GM18505 (cell line): Measurements from ENCODE around the gene TMEM108.
A peak's percentile ranks its signal among the peaks of the same experiment; 100 is the strongest.

Source experiments
- ATAC-seq: cut with Tn5 transposase; IDR thresholded peaks from one replicate; pipeline ENCODE4 v1.9.1; 2021; ENCODE audit not compliant: unreplicated experiment
- POLR2A ChIP-seq: IDR thresholded peaks from 4 replicates; pipeline ENCODE4 v1.6.1; 2011; ENCODE audit warnings: borderline replicate concordance; ENCODE audit not compliant: insufficient read depth, insufficient read length; ENCODE audit errors: extremely low read depth

The TMEM108 gene

GRCh38 chr3:133115176-133115575 is 77.0 kb downstream of the TMEM108 start:
- no peak for ATAC-seq
- TF ChIP-seq POLR2A = no peak

- ATAC-seq = no peak
- TF ChIP-seq POLR2A = no peak
Observed at GRCh38 chr3:133117342-133117741, 79.2 kb downstream of the TMEM108 start.

- no peak for ATAC-seq
- no peak for TF ChIP-seq POLR2A
Observed at GRCh38 chr3:133119176-133119575, 81.0 kb downstream of the TMEM108 start.

GRCh38 chr3:133121450-133121849 is 83.3 kb downstream of the TMEM108 start:
- no peak for ATAC-seq
- no peak for TF ChIP-seq POLR2A

- no peak for TF ChIP-seq POLR2A
- no peak for ATAC-seq
Observed at GRCh38 chr3:133123636-133124035, 85.4 kb downstream of the TMEM108 start.

GRCh38 chr3:133124511-133124910 is 86.3 kb downstream of the TMEM108 start:
- TF ChIP-seq POLR2A = no peak
- ATAC-seq = no peak

GRCh38 chr3:133125171-133125570 is 87.0 kb downstream of the TMEM108 start:
- TF ChIP-seq POLR2A = no peak
- no peak for ATAC-seq

GRCh38 chr3:133125802-133126201 is 87.6 kb downstream of the TMEM108 start:
- ATAC-seq = no peak
- no peak for TF ChIP-seq POLR2A

- TF ChIP-seq POLR2A = no peak
- ATAC-seq = no peak
Observed at GRCh38 chr3:133127381-133127780, 89.2 kb downstream of the TMEM108 start.

- no peak for TF ChIP-seq POLR2A
- no peak for ATAC-seq
Observed at GRCh38 chr3:133130168-133130567, 92.0 kb downstream of the TMEM108 start.

- no peak for TF ChIP-seq POLR2A
- ATAC-seq = no peak
Observed at GRCh38 chr3:133135306-133135705, 97.1 kb downstream of the TMEM108 start.

- ATAC-seq = peak; percentile 59
- no peak for TF ChIP-seq POLR2A
Observed at GRCh38 chr3:133136114-133137041, 98.2 kb downstream of the TMEM108 start.

GRCh38 chr3:133137042-133137996 is 99.1 kb downstream of the TMEM108 start:
- no peak for TF ChIP-seq POLR2A
- no peak for ATAC-seq
